ENCODE measurements around the gene PTPRB. TPM values are rescaled to one million over a fixed set of nuclear protein-coding genes. Genes with fewer than 3 reads are reported as not detected.

Gene PTPRB
- total and polyA plus RNA-seq, 8 donors: 2.2 to 5.5 (median 4.4) TPM

GRCh38 chr12:70560671-70561070 is 76.6 kb downstream of the PTPRB start:
- Histone ChIP-seq H3K4me1 (no peaks in the 10 kb centered on the region), H3K4me3 (no peak overlapping the region), H3K36me3 (no peaks in the 10 kb centered on the region), H3K9me3 (no peaks in the 10 kb centered on the region), H3K27ac (no peak overlapping the region), H3K27me3 (no peaks in the 10 kb centered on the region)
- no peak for DNase-seq
- TF ChIP-seq CTCF (IDR thresholded peaks at IDR 0.05): no peak
- no peak for FAIRE-seq
- intact Hi-C loops (cut with DNase I): no loop called here
- ATAC-seq: no peak
- 70 to 81% methylated on average over 7 of the region's 7 CpGs for WGBS, 2 donors

GRCh38 chr12:70559390-70559789 is 77.8 kb downstream of the PTPRB start:
- intact Hi-C loops (cut with DNase I): no loop called here
- no peak for DNase-seq
- Histone ChIP-seq H3K27me3 (no peaks in the 10 kb centered on the region), H3K36me3 (no peaks in the 10 kb centered on the region), H3K27ac (no peak overlapping the region), H3K9me3 (no peaks in the 10 kb centered on the region), H3K4me1 (no peaks in the 10 kb centered on the region), H3K4me3 (no peak overlapping the region)
- TF ChIP-seq CTCF (IDR thresholded peaks at IDR 0.05): no peak
- no peak for ATAC-seq
- WGBS, 2 donors: 62 to 67% methylated on average over 5 of the region's 5 CpGs
- FAIRE-seq: no peak

GRCh38 chr12:70557583-70558191 is 79.5 kb downstream of the PTPRB start:
- Histone ChIP-seq H3K4me3 (no peak overlapping the region), H3K4me1 (no peaks in the 10 kb centered on the region), H3K36me3 (no peaks in the 10 kb centered on the region), H3K9me3 (no peaks in the 10 kb centered on the region), H3K27ac (no peak overlapping the region), H3K27me3 (no peaks in the 10 kb centered on the region)
- no peak for FAIRE-seq
- no peak for TF ChIP-seq CTCF (IDR thresholded peaks at IDR 0.05)
- no peak for ATAC-seq
- intact Hi-C loops (cut with DNase I): no loop called here
- WGBS, 2 donors: 75 to 80% methylated on average over 4 of the region's 4 CpGs
- no peak for DNase-seq

GRCh38 chr12:70556179-70556869 is 80.9 kb downstream of the PTPRB start:
- no peaks in the 10 kb centered on the region for H3K9me3 ChIP-seq
- no peaks in the 10 kb centered on the region for H3K4me1 ChIP-seq
- H3K27ac ChIP-seq: no peak overlapping the region
- intact Hi-C loops (cut with DNase I): no loop called here
- no peak for ATAC-seq
- 41 to 50% methylated on average over 5 of the region's 5 CpGs for WGBS, 2 donors
- no peak for TF ChIP-seq CTCF (IDR thresholded peaks at IDR 0.05)
- no peak for FAIRE-seq
- no peak overlapping the region for H3K4me3 ChIP-seq
- H3K27me3 ChIP-seq: no peaks in the 10 kb centered on the region
- H3K36me3 ChIP-seq: no peaks in the 10 kb centered on the region
- DNase-seq: no peak

GRCh38 chr12:70555081-70555480 is 82.1 kb downstream of the PTPRB start:
- H3K27ac ChIP-seq: no peak overlapping the region
- no peaks in the 10 kb centered on the region for H3K9me3 ChIP-seq
- H3K36me3 ChIP-seq: no peaks in the 10 kb centered on the region
- H3K4me1 ChIP-seq: no peaks in the 10 kb centered on the region
- intact Hi-C loops (cut with DNase I): no loop called here
- no peak for TF ChIP-seq CTCF (IDR thresholded peaks at IDR 0.05)
- H3K27me3 ChIP-seq: no peaks in the 10 kb centered on the region
- no peak overlapping the region for H3K4me3 ChIP-seq
- no peak for FAIRE-seq
- no peak for ATAC-seq
- DNase-seq: no peak
- WGBS, 2 donors: 23 to 40% methylated on average over 3 of the region's 3 CpGs
